GM23248 (cell line): ENCODE results near the gene KCNN4. TPM values are rescaled to one million over a fixed set of nuclear protein-coding genes. Genes with fewer than 3 reads are reported as not detected.

Experiments used
- DNase-seq: peaks from one replicate; pipeline ENCODE4 v3.0.0-alpha.2; 2015
- H2AFZ ChIP-seq: fragments of 200-600 bp; sonication (generic); 2 replicates; pipeline ENCODE4 v1.6.1; 2016; ENCODE audit warnings: antibody characterized with exemption
- H3F3A ChIP-seq: fragments of 200-600 bp; sonication (generic); 2 replicates; pipeline ENCODE4 v1.6.1; 2016; ENCODE audit warnings: mild to moderate bottlenecking, antibody characterized with exemption, mixed run types; ENCODE audit not compliant: insufficient read depth
- H3K27ac ChIP-seq: fragments of 200-600 bp; sonication (generic); 2 replicates; pipeline ENCODE4 v1.5.1; 2016; ENCODE audit warnings: mild to moderate bottlenecking
- H3K27me3 ChIP-seq: fragments of 200-600 bp; sonication (generic); replicated peaks from 2 replicates; pipeline ENCODE4 v1.6.1; 2016; ENCODE audit warnings: mild to moderate bottlenecking; ENCODE audit not compliant: insufficient read depth
- H3K36me3 ChIP-seq: fragments of 200-600 bp; sonication (generic); 2 replicates; pipeline ENCODE4 v1.6.1; 2016; ENCODE audit warnings: low read depth, mild to moderate bottlenecking
- H3K4me1 ChIP-seq: fragments of 200-600 bp; sonication (generic); 2 replicates; pipeline ENCODE4 v1.6.1; 2016; ENCODE audit warnings: mild to moderate bottlenecking; ENCODE audit not compliant: insufficient read depth
- H3K4me2 ChIP-seq: fragments of 200-600 bp; sonication (generic); one replicate; pipeline ENCODE4 v1.6.1; 2016; ENCODE audit warnings: mild to moderate bottlenecking; ENCODE audit not compliant: unreplicated experiment
- H3K4me3 ChIP-seq: fragments of 200-600 bp; sonication (generic); 2 replicates; pipeline ENCODE4 v1.5.1; 2016; ENCODE audit warnings: mild to moderate bottlenecking
- H3K79me2 ChIP-seq: fragments of 200-600 bp; sonication (generic); 2 replicates; pipeline ENCODE4 v1.6.1; 2016; ENCODE audit warnings: mild to moderate bottlenecking; ENCODE audit not compliant: insufficient read depth
- H3K9ac ChIP-seq: fragments of 200-600 bp; sonication (generic); 2 replicates; pipeline ENCODE4 v1.6.1; 2016; ENCODE audit warnings: mild to moderate bottlenecking
- H3K9me2 ChIP-seq: fragments of 200-600 bp; sonication (generic); 2 replicates; pipeline ENCODE4 v1.6.1; 2016; ENCODE audit warnings: mixed run types, mild to moderate bottlenecking, moderate library complexity; ENCODE audit not compliant: insufficient read depth
- H3K9me3 ChIP-seq: fragments of 200-600 bp; sonication (generic); one replicate; pipeline ENCODE4 v1.6.1; 2017; ENCODE audit warnings: low read depth
- H4K20me1 ChIP-seq: fragments of 200-600 bp; sonication (generic); 2 replicates; pipeline ENCODE4 v1.6.0; 2016; ENCODE audit not compliant: insufficient read depth
- EZH2 ChIP-seq: fragments of 200-600 bp; sonication (generic); IDR thresholded peaks from 2 replicates; pipeline ENCODE4 v1.6.1; 2018; ENCODE audit warnings: antibody characterized with exemption, mild to moderate bottlenecking; ENCODE audit not compliant: insufficient read depth, poor library complexity, severe bottlenecking
- EZH2phosphoT487 ChIP-seq: fragments of 200-600 bp; sonication (generic); IDR thresholded peaks from 2 replicates; pipeline ENCODE4 v1.6.1; 2018; ENCODE audit warnings: antibody characterized with exemption, moderate library complexity, mild to moderate bottlenecking, low read depth; ENCODE audit not compliant: insufficient read depth
- WGBS, 2 experiments: methylation state at CpG; one replicate each; pipeline ENCODE4 v1.1.6; 2015 to 2017; ENCODE audit warnings: low lambda C conversion rate in 2 of 2, low coverage in 1 of 2; ENCODE audit errors: missing lambda C conversion rate in 2 of 2; 5-methylcytosine and 5-hydroxymethylcytosine counted together
- in situ Hi-C: fragments of 300-500 bp; cut with MboI; formaldehyde crosslinking; loops from 2 replicates; pipeline ENCODE4 v1.15.0; 2020
- polyA plus RNA-seq: library from polyadenylated mRNA; unstranded; fragments of >200 nt; fragmentation: Nextera tagmentation; extraction: Ambion mirVana; gene quantifications from 2 replicates; pipeline ENCODE4 v1.2.1, GENCODE V29; 2016
- total RNA-seq: library from RNA; depleted of rRNA; stranded (reverse); fragments of >200 nt; shearing (Covaris generic); gene quantifications from 2 replicates; pipeline ENCODE4 v1.2.3, GENCODE V29; 2014

Gene KCNN4
- total and polyA plus RNA-seq, 2 experiments from 2014 or later = 9.4 to 13.7 TPM

DNA sequence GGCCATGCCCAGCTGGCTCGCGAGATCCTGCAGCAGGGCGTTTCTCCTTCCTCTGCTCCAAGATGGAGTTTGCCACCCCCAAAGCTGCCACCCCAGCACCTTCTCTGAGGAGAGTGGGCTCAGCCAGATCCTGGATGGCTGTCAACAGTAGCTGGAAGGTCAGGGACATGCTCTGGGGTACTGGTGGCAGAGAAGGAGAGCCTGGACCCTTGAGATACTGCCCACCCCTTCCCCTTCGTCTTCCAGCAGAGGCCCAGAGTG, 53.2 kb downstream of the KCNN4 start:
- Histone ChIP-seq H3K36me3 (peaks cover 6% of the 10 kb centered on the region; the same call in 1 of the 2 replicates), H3K4me2 (no peak overlapping the region), H3K4me3 (no peak overlapping the region), H3K27me3 (no peaks in the 10 kb centered on the region), H3K4me1 (no peaks in the 10 kb centered on the region), H4K20me1 (no peaks in the 10 kb centered on the region), H3K79me2 (no peaks in the 10 kb centered on the region), H3K9me3 (no peaks in the 10 kb centered on the region), H2AFZ (no peak overlapping the region), H3F3A (no peaks in the 10 kb centered on the region), H3K27ac (no peak overlapping the region), H3K9me2 (no peaks in the 10 kb centered on the region), H3K9ac (no peak overlapping the region)
- in situ Hi-C loops = no loop called here
- no peak for DNase-seq
- TF ChIP-seq EZH2 (no peak), EZH2phosphoT487 (no peak)
- 58 to 74% methylated on average over 4 of the region's 4 CpGs for WGBS, 2 experiments

DNA sequence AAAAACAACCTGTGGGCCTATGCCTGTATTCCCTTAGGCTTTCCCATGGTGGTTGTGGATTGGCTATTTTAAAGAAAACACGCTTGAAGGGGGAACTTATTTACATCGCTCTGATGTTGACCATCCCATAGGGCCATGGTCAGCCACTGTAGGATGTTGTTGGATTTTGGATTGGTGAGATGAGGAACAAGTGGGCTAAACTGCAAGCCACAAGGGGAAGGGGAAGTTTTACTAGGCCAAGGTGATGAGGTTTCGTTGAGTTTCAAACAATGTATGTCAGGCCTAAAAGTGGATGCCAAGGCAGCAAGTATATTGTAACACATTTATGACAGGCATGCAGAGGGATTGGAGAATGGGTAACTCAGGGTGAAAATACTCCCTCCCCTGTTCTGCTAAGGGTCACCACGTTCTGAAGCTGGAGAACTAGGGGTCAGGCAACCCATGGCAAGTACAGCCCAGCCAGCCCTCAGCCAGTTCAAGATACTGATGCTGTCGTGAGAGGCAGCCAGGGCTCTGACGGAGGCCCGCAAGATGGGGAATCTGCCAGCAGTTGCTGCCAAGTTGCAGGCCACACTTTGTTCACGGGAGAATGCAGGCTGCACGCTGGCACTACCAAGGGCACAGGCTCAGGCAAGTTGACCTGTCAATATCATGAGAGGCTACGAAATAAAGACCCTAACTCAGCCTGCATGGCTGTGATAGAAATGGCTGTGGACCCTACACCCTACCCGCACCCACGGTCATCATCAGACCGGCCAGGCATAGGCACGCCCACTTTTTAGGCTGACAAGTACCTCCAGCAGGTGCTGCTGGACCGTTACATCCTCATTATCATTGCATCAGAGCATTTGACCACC, 53.8 kb downstream of the KCNN4 start:
- Histone ChIP-seq H3K4me2 (no peak overlapping the region), H3K9me3 (no peaks in the 10 kb centered on the region), H3K9ac (no peak overlapping the region), H3K36me3 (peaks cover 2% of the 10 kb centered on the region; the same call in 1 of the 2 replicates), H3K79me2 (no peaks in the 10 kb centered on the region), H3K27me3 (no peaks in the 10 kb centered on the region), H2AFZ (no peak overlapping the region), H3F3A (no peaks in the 10 kb centered on the region), H3K4me1 (no peaks in the 10 kb centered on the region), H3K9me2 (no peaks in the 10 kb centered on the region), H3K4me3 (no peak overlapping the region), H3K27ac (no peak overlapping the region), H4K20me1 (no peaks in the 10 kb centered on the region)
- TF ChIP-seq EZH2 = no peak
- TF ChIP-seq EZH2phosphoT487 = no peak
- DNase-seq = peak; percentile 51
- 53 to 54% methylated on average over 15 of the region's 15 CpGs for WGBS, 2 experiments
- in situ Hi-C loops = no loop called here

GRCh38 chr19:43725468-43725867, 55.3 kb downstream of the KCNN4 start:
- Histone ChIP-seq H3K9me2 (no peaks in the 10 kb centered on the region), H3K4me2 (no peak overlapping the region), H3K9me3 (no peaks in the 10 kb centered on the region), H3K36me3 (no peaks in the 10 kb centered on the region), H3K4me1 (no peaks in the 10 kb centered on the region), H3K4me3 (no peak overlapping the region), H3K27ac (no peak overlapping the region), H3K79me2 (no peaks in the 10 kb centered on the region), H4K20me1 (no peaks in the 10 kb centered on the region), H3K27me3 (no peaks in the 10 kb centered on the region), H3F3A (no peaks in the 10 kb centered on the region), H2AFZ (no peak overlapping the region), H3K9ac (no peak overlapping the region)
- in situ Hi-C loops = no loop called here
- no peak for DNase-seq
- WGBS, 2 experiments = 61 to 64% methylated on average over 7 of the region's 7 CpGs
- TF ChIP-seq EZH2 (no peak), EZH2phosphoT487 (no peak)

GRCh38 chr19:43724896-43725295, 55.9 kb downstream of the KCNN4 start:
- H3K4me2 ChIP-seq = no peak overlapping the region
- no peak overlapping the region for H3K4me3 ChIP-seq
- no peaks in the 10 kb centered on the region for H4K20me1 ChIP-seq
- H3K4me1 ChIP-seq = no peaks in the 10 kb centered on the region
- H3K9ac ChIP-seq = no peak overlapping the region
- no peak for DNase-seq
- H3F3A ChIP-seq = no peaks in the 10 kb centered on the region
- no peaks in the 10 kb centered on the region for H3K36me3 ChIP-seq
- in situ Hi-C loops = no loop called here
- WGBS, 2 experiments = 39 to 42% methylated on average over 7 to 8 of the region's 8 CpGs
- TF ChIP-seq EZH2 = no peak
- no peak for TF ChIP-seq EZH2phosphoT487
- H3K9me3 ChIP-seq = no peaks in the 10 kb centered on the region
- H3K9me2 ChIP-seq = no peaks in the 10 kb centered on the region
- no peaks in the 10 kb centered on the region for H3K27me3 ChIP-seq
- H3K27ac ChIP-seq = no peak overlapping the region
- H3K79me2 ChIP-seq = no peaks in the 10 kb centered on the region
- H2AFZ ChIP-seq = no peak overlapping the region
